GM12874 (cell line): ENCODE measurements around the gene PDK2.

ENCODE experiments used
- TF ChIP-seq, protein P1 (sequence below): IDR thresholded peaks from 2 replicates; pipeline ENCODE4 v1.5.1; 2011; ENCODE audit warnings: low read depth, mild to moderate bottlenecking, control low read depth, low read length, moderate library complexity; ENCODE audit not compliant: insufficient read depth

The PDK2 gene

GRCh38 chr17:50075446-50076032, 19.6 kb upstream of the PDK2 start:
- TF ChIP-seq, protein P1, sequence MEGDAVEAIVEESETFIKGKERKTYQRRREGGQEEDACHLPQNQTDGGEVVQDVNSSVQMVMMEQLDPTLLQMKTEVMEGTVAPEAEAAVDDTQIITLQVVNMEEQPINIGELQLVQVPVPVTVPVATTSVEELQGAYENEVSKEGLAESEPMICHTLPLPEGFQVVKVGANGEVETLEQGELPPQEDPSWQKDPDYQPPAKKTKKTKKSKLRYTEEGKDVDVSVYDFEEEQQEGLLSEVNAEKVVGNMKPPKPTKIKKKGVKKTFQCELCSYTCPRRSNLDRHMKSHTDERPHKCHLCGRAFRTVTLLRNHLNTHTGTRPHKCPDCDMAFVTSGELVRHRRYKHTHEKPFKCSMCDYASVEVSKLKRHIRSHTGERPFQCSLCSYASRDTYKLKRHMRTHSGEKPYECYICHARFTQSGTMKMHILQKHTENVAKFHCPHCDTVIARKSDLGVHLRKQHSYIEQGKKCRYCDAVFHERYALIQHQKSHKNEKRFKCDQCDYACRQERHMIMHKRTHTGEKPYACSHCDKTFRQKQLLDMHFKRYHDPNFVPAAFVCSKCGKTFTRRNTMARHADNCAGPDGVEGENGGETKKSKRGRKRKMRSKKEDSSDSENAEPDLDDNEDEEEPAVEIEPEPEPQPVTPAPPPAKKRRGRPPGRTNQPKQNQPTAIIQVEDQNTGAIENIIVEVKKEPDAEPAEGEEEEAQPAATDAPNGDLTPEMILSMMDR, result no peak

DNA sequence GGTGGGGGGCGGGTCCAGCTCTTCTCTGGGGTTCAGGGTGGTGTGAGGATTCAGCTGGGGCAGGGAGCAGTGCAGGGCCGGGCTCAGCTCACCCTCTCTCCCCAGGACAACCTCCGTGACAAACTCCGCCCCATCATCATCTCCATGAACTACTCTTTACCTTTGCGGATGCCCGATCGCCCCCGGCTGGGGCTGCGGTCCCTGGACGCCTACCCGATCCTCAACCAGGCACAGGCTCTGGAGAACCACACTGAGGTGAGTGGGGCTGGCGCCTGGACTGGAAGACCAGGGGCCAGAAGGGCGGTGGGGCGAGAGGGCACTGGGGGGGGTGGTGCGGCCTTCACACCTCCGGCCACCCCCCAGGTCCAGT, 18.9 kb upstream of the PDK2 start:
- TF ChIP-seq, protein P1, result no peak

GRCh38 chr17:50076591-50077235, 18.4 kb upstream of the PDK2 start:
- TF ChIP-seq, protein P1, result no peak

DNA sequence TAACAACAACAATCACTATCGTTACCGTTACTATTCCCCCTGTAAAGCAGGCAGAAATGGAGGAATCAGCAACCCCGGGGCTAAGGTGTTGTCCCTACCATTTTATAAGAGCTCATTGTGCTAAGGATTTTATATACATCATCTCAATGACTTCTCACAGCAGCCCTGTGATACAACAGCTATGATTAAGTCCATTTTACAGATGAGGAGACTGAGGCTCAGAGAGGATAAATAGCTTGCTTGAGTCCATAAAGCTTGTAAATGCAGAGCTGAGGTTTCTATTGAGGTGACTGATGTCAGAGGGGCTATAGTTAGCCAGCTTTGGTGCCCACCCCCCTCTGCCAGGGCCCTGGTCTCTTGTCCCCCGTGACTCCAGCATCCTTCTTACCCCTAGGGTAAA, 16.7 kb upstream of the PDK2 start:
- TF ChIP-seq, protein P1, result no peak

DNA sequence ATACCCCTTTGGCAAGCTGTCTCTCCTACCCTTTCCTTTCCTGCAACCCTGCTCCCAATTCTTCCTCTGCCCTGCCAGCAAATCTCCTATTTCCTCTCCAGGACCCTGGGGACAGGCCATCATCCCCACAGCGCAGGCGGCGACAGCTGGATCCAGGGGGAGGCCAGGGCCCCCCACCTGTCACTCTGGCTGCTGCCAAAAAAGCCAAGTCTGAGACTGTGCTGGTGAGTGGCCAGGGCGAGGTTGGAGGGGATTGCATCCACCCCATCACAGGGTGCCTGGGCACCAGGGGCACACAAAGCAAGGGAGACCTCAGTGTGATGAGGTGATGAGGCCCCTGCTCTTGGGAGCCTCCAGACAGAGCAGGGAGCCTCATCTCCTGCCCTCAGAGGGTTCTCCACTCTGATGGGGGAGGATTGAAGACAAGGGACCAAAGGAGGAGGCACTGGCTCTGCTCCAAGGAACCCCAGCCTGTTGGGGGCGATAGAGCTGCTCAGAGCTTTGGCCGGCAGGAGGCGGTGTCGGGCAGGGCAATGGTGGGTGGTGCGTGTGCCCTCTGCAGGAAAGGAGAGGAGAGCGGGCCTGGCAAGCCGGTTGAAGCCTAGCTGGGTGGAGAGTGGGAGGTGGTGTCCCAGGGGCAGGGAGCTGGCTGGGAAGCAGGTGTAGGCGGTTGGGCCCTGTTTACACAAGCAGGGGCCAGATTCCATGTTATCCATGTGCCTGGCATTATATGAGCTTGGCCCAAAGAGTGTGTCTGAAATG, 15.6 kb upstream of the PDK2 start:
- TF ChIP-seq, protein P1, result peak; percentile 78

DNA sequence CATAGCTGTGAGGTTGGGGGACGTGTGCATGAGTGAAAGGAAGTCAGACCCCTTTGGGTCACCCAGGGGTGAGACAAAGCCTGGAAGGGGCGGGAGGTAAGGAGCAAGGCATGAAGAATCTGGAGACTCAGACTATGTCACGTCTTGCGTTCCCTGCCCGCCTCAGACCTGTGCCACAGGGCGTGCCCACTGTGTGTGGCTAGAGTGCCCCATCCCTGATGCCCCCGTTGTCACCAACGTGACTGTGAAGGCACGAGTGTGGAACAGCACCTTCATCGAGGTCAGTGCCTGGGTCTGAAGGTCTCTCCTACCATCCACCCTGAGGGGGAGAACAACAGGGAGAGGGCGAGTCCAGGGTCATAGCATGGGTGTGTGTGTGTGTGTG, 15.1 kb upstream of the PDK2 start:
- TF ChIP-seq, protein P1, result no peak

- TF ChIP-seq, protein P1, result no peak
Measured at GRCh38 chr17:50080827-50081226, 14.3 kb upstream of the PDK2 start.
